ENCODE data around the gene C16orf74. TPM values are rescaled to one million over a fixed set of nuclear protein-coding genes. Genes with fewer than 3 reads are reported as not detected.

The C16orf74 gene
- total RNA-seq, 1 donor from 2014 or later, result 2.1 TPM

DNA sequence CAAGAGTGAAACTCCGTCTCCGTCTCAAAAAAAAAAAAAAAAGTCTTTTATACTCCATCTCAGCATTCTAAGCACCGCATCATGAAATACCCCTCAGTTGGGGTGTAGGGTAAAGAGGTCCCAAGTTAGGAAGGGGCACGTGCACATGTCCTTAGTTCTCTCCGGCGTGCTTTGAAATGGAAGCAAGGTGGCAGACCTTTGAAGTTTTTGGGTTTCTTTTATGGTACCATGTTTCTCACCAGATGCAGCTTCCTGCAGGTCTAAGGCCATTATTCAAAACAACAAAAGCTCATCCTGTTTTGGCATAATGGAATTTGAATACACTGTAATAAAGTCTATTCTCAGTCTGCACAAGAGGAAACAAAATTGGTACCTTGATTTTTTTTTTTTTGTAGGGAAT lies 38.9 kb upstream of the C16orf74 start:
- Mint-ChIP-seq H3K4me3 (ENCODE audit: unreplicated experiment) (no peak overlapping the region), H3K27ac (ENCODE audit: unreplicated experiment) (no peak overlapping the region), H3K4me1 (ENCODE audit: unreplicated experiment) (no peaks in the 10 kb centered on the region), H3K36me3 (ENCODE audit: unreplicated experiment) (peaks cover 31% of the 10 kb centered on the region), H3K27me3 (ENCODE audit: unreplicated experiment) (no peaks in the 10 kb centered on the region), H3K9me3 (ENCODE audit: unreplicated experiment) (no peaks in the 10 kb centered on the region)
- DNase-seq (ENCODE audit: extremely low spot score, unreplicated experiment), result no peak
- TF ChIP-seq CTCF (IDR thresholded peaks at IDR 0.05), result no peak

DNA sequence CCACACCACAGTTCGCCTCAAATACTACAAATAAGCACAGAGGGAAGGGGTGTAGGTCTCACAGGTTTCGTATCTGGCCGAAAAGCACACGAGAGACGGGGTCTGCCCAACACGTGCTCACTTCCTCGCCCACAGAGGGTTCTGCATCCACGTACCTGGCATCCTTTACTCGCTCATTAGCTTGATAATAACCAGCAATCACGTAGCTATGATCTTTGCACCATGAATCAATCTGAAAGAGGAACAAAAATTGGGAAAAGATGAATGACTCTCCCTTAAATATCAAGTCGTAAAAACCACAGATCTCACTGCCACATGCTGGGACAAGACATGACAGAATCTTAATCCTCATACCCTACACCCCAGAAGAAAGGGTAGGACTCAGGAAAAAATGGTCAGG lies 37.9 kb upstream of the C16orf74 start:
- no peak overlapping the region for H3K4me3 Mint-ChIP-seq (ENCODE audit: unreplicated experiment)
- H3K4me1 Mint-ChIP-seq (ENCODE audit: unreplicated experiment), result no peaks in the 10 kb centered on the region
- TF ChIP-seq CTCF (IDR thresholded peaks at IDR 0.05), result no peak
- peaks cover 28% of the 10 kb centered on the region for H3K36me3 Mint-ChIP-seq (ENCODE audit: unreplicated experiment)
- H3K9me3 Mint-ChIP-seq (ENCODE audit: unreplicated experiment), result no peaks in the 10 kb centered on the region
- no peaks in the 10 kb centered on the region for H3K27me3 Mint-ChIP-seq (ENCODE audit: unreplicated experiment)
- DNase-seq (ENCODE audit: extremely low spot score, unreplicated experiment), result no peak
- H3K27ac Mint-ChIP-seq (ENCODE audit: unreplicated experiment), result no peak overlapping the region

DNA sequence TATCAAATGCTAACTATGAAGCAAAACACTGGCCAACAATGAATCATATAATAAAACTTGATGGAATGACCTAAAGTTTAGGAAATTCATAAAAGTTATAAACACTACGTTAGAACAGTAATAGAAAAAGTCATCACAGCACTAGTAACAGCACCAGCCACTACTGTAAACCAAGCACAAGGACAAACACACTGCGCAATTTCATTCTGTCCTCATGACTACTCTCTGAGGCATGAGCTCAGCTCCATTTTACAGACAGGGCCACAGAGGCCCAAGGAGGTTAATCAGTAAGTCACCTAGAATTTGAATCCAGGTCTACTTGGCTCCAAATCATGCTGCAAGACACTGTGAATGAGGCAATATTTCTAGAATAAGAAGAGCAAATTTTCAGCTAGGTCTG lies 35.0 kb upstream of the C16orf74 start:
- TF ChIP-seq CTCF (IDR thresholded peaks at IDR 0.05), result no peak
- Mint-ChIP-seq H3K36me3 (ENCODE audit: unreplicated experiment) (peaks cover 19% of the 10 kb centered on the region), H3K9me3 (ENCODE audit: unreplicated experiment) (no peaks in the 10 kb centered on the region), H3K4me1 (ENCODE audit: unreplicated experiment) (peaks cover 2% of the 10 kb centered on the region), H3K27ac (ENCODE audit: unreplicated experiment) (no peak overlapping the region), H3K4me3 (ENCODE audit: unreplicated experiment) (no peak overlapping the region), H3K27me3 (ENCODE audit: unreplicated experiment) (no peaks in the 10 kb centered on the region)
- no peak for DNase-seq (ENCODE audit: extremely low spot score, unreplicated experiment)

DNA sequence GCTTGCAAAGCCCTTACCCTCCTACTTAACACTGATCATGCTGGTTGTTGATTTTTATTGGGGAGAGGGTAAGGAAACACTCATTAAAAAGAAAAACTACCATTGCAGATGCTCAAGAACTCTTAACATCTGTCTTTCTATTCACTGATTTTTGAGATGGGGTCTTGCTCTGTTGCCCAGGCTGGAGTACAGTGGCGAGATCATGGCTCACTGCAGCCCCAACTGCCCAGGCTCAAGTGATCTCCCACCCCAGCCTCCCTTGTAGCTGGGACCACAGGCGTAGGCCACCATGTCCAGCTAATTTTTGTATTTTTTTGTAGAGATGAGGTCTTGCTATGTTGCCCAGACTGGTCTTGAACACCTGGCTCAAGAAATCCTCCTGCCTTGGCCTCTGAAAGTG lies 33.9 kb upstream of the C16orf74 start:
- H3K36me3 Mint-ChIP-seq (ENCODE audit: unreplicated experiment), result peaks cover 25% of the 10 kb centered on the region
- H3K4me1 Mint-ChIP-seq (ENCODE audit: unreplicated experiment), result peaks cover 2% of the 10 kb centered on the region
- H3K4me3 Mint-ChIP-seq (ENCODE audit: unreplicated experiment), result no peak overlapping the region
- no peak overlapping the region for H3K27ac Mint-ChIP-seq (ENCODE audit: unreplicated experiment)
- no peaks in the 10 kb centered on the region for H3K9me3 Mint-ChIP-seq (ENCODE audit: unreplicated experiment)
- DNase-seq (ENCODE audit: extremely low spot score, unreplicated experiment), result no peak
- H3K27me3 Mint-ChIP-seq (ENCODE audit: unreplicated experiment), result no peaks in the 10 kb centered on the region
- no peak for TF ChIP-seq CTCF (IDR thresholded peaks at IDR 0.05)

DNA sequence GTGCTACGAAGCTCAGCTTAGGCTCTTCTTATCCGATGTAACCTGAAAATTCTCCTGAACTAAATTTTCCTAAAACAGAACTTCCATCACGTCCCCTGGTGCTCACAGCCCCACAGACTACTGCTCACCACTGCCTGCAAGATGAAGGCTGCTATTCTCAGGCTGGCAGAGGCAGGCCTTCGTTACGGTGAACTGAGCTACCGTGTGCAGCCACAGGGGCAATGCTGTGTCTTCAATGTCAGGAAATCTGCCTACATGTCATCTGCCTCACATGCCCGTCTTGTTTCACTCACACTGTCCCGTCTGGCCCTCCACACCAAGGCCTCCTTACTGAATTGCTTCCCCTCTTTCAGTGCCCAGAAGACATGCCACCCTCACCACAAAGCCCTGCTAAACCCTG lies 32.5 kb upstream of the C16orf74 start:
- no peak for TF ChIP-seq CTCF (IDR thresholded peaks at IDR 0.05)
- no peaks in the 10 kb centered on the region for H3K27me3 Mint-ChIP-seq (ENCODE audit: unreplicated experiment)
- peaks cover 34% of the 10 kb centered on the region for H3K36me3 Mint-ChIP-seq (ENCODE audit: unreplicated experiment)
- no peak overlapping the region for H3K4me3 Mint-ChIP-seq (ENCODE audit: unreplicated experiment)
- peaks cover 2% of the 10 kb centered on the region for H3K4me1 Mint-ChIP-seq (ENCODE audit: unreplicated experiment)
- no peaks in the 10 kb centered on the region for H3K9me3 Mint-ChIP-seq (ENCODE audit: unreplicated experiment)
- DNase-seq (ENCODE audit: extremely low spot score, unreplicated experiment), result no peak
- H3K27ac Mint-ChIP-seq (ENCODE audit: unreplicated experiment), result no peak overlapping the region

Measured in osteocyte (in vitro differentiated cells).